ENCODE results near the gene OPN4.

OPN4 gene, protein sequence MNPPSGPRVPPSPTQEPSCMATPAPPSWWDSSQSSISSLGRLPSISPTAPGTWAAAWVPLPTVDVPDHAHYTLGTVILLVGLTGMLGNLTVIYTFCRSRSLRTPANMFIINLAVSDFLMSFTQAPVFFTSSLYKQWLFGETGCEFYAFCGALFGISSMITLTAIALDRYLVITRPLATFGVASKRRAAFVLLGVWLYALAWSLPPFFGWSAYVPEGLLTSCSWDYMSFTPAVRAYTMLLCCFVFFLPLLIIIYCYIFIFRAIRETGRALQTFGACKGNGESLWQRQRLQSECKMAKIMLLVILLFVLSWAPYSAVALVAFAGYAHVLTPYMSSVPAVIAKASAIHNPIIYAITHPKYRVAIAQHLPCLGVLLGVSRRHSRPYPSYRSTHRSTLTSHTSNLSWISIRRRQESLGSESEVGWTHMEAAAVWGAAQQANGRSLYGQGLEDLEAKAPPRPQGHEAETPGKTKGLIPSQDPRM

DNA sequence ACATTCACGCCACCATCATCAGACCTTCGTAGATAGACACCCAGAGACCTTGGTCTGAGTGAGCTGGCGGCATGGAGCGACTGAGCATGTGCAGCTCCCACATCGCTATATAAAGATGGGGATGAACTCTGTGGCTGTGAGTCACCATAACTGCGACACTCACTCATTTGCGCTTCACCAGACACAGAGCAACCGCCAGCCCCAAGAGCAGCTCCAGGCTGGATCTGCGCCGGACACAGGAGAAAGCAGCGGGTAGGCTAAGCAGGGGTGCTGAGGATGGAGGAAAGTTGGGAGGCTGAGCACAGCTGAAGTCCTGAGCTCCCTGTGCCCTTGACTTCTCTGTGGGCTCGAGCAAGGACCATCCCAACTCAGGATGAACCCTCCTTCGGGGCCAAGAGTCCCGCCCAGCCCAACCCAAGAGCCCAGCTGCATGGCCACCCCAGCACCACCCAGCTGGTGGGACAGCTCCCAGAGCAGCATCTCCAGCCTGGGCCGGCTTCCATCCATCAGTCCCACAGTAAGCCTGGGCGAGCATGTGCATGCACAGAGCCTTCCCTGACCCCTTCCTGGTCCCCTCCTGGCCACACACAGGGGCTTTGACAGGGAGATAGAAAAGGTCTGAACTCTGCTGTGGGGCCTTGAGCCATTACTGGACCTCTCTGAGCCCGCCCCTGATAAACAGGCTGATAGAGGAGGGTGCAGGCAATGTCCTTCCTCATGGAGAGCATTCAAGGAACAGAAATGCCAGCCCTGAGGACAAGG lies at the start of gene OPN4:
OPN4 (plus strand) TSS at position 137 of the 762 bp plus-strand sequence; CDS start at position 374, 237 bp downstream.
- Histone ChIP-seq H3K4me1 (no peaks in the 10 kb centered on the region), H3K4me3 (ENCODE audit: low read depth, low read length) (no peak within 1 kb of the TSS), H3K27me3 (ENCODE audit: control insufficient read depth, insufficient read depth, low read length) (no peaks in the 10 kb centered on the region), H3K79me2 (no peaks in the 10 kb centered on the region), H3K9me3 (ENCODE audit: control insufficient read depth, low read length) (no peaks in the 10 kb centered on the region), H3K36me3 (ENCODE audit: control insufficient read depth, insufficient read depth, low read length) (no peaks in the 10 kb centered on the region), H3K9ac (no peak within 1 kb of the TSS), H2AFZ (no peak within 1 kb of the TSS), H3K4me2 (ENCODE audit: low read length) (no peak within 1 kb of the TSS), H3K27ac (no peak within 1 kb of the TSS)
- TF ChIP-seq, protein P1, sequence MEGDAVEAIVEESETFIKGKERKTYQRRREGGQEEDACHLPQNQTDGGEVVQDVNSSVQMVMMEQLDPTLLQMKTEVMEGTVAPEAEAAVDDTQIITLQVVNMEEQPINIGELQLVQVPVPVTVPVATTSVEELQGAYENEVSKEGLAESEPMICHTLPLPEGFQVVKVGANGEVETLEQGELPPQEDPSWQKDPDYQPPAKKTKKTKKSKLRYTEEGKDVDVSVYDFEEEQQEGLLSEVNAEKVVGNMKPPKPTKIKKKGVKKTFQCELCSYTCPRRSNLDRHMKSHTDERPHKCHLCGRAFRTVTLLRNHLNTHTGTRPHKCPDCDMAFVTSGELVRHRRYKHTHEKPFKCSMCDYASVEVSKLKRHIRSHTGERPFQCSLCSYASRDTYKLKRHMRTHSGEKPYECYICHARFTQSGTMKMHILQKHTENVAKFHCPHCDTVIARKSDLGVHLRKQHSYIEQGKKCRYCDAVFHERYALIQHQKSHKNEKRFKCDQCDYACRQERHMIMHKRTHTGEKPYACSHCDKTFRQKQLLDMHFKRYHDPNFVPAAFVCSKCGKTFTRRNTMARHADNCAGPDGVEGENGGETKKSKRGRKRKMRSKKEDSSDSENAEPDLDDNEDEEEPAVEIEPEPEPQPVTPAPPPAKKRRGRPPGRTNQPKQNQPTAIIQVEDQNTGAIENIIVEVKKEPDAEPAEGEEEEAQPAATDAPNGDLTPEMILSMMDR (IDR thresholded peaks at IDR 0.05) = no peak

DNA sequence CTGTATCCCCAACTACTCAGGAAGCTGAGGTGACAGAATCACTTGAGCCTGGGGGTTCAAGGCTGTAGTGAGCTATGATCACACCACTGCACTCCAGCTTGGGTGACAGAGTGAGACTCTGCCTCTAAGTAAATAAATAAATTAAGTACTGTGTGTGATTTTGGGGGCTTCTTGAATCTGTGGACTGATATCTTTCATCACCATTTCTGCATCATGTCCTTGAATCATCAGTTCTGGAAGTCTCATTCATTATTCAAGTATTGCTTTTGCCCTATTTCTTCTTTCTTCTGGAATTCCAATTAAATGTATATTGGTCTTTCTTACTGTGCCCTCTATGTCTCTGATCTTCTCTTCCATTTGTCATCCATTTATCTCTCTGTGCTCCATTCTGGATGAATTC lies 46.7 kb upstream of the OPN4 start:
- H3K9me3 ChIP-seq (ENCODE audit: control insufficient read depth, low read length) = no peaks in the 10 kb centered on the region
- no peak overlapping the region for H2AFZ ChIP-seq
- TF ChIP-seq, protein P1 (IDR thresholded peaks at IDR 0.05) = no peak
- H3K4me1 ChIP-seq = no peaks in the 10 kb centered on the region
- H3K9ac ChIP-seq = no peak overlapping the region
- no peaks in the 10 kb centered on the region for H3K79me2 ChIP-seq
- H3K4me2 ChIP-seq (ENCODE audit: low read length) = no peak overlapping the region
- H3K4me3 ChIP-seq (ENCODE audit: low read depth, low read length) = no peak overlapping the region
- H3K27ac ChIP-seq = no peak overlapping the region
- no peaks in the 10 kb centered on the region for H3K36me3 ChIP-seq (ENCODE audit: control insufficient read depth, insufficient read depth, low read length)
- no peaks in the 10 kb centered on the region for H3K27me3 ChIP-seq (ENCODE audit: control insufficient read depth, insufficient read depth, low read length)

DNA sequence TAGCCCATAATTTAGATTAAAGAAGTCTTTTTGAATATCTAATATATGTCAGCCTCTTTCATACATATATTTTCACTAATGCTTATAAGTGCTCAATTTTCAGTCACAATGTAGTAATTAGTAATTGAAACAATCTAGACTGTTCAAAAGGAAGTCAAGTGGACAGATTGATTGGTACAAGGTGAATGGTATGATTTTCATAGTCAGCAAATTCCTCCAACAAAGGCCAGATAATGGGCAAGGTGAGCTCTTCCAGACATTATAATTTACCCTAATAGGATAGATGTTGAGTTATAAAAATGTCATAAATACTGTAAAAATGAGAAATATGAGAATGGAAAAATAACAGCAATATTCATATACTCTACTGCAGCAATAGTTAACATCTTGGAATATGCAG lies 44.4 kb upstream of the OPN4 start:
- Histone ChIP-seq H3K27me3 (ENCODE audit: control insufficient read depth, insufficient read depth, low read length) (no peaks in the 10 kb centered on the region), H3K4me2 (ENCODE audit: low read length) (no peak overlapping the region), H3K9me3 (ENCODE audit: control insufficient read depth, low read length) (no peaks in the 10 kb centered on the region), H3K36me3 (ENCODE audit: control insufficient read depth, insufficient read depth, low read length) (no peaks in the 10 kb centered on the region), H3K4me3 (ENCODE audit: low read depth, low read length) (no peak overlapping the region), H3K79me2 (no peaks in the 10 kb centered on the region), H3K9ac (no peak overlapping the region), H3K4me1 (no peaks in the 10 kb centered on the region), H3K27ac (no peak overlapping the region), H2AFZ (no peak overlapping the region)
- TF ChIP-seq, protein P1 (IDR thresholded peaks at IDR 0.05) = no peak

DNA sequence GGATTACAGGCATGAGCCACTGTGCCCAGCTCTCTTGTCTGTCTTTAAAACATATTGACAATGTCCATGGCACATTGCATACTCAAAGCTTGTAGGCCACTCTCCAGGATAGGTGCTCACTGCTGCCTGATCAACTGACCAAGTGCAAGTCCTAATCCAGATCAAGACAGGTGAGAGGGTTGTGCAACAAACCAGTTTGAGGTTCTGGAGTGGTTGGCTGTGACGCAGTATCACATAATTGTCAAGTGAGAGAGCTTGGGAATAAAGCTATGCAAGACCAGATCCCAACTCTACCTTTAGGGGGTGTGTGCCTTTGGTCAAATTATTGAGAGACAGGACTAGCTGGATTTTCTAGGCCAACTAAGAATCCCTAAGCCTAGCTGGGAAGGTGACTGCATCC lies 43.0 kb upstream of the OPN4 start:
- TF ChIP-seq, protein P1 (IDR thresholded peaks at IDR 0.05) = no peak
- H3K36me3 ChIP-seq (ENCODE audit: control insufficient read depth, insufficient read depth, low read length) = no peaks in the 10 kb centered on the region
- H3K4me1 ChIP-seq = no peaks in the 10 kb centered on the region
- no peak overlapping the region for H3K4me3 ChIP-seq (ENCODE audit: low read depth, low read length)
- no peaks in the 10 kb centered on the region for H3K27me3 ChIP-seq (ENCODE audit: control insufficient read depth, insufficient read depth, low read length)
- H3K9me3 ChIP-seq (ENCODE audit: control insufficient read depth, low read length) = no peaks in the 10 kb centered on the region
- no peaks in the 10 kb centered on the region for H3K79me2 ChIP-seq
- H3K27ac ChIP-seq = no peak overlapping the region
- no peak overlapping the region for H3K4me2 ChIP-seq (ENCODE audit: low read length)
- H3K9ac ChIP-seq = no peak overlapping the region
- no peak overlapping the region for H2AFZ ChIP-seq

Data from parathyroid adenoma (tissue), 2 donors.